Osteocyte (in vitro differentiated cells): ENCODE measurements around the gene CLCN4. TPM values are rescaled to one million over a fixed set of nuclear protein-coding genes. Genes with fewer than 3 reads are reported as not detected.

Experiments
- DNase-seq: peaks from one replicate; pipeline ENCODE4 v3.0.0; 2021; ENCODE audit warnings: mixed read lengths; ENCODE audit not compliant: unreplicated experiment; ENCODE audit errors: extremely low spot score
- H3K27ac Mint-ChIP-seq: one replicate; pipeline ENCODE4 v1.8.0; 2021; ENCODE audit warnings: mild to moderate bottlenecking, mixed read lengths; ENCODE audit not compliant: unreplicated experiment
- H3K27me3 Mint-ChIP-seq: one replicate; pipeline ENCODE4 v1.8.0; 2021; ENCODE audit warnings: mixed read lengths; ENCODE audit not compliant: unreplicated experiment
- H3K36me3 Mint-ChIP-seq: one replicate; pipeline ENCODE4 v1.8.0; 2021; ENCODE audit warnings: mixed read lengths; ENCODE audit not compliant: unreplicated experiment
- H3K4me1 Mint-ChIP-seq: one replicate; pipeline ENCODE4 v1.8.0; 2021; ENCODE audit warnings: mixed read lengths; ENCODE audit not compliant: unreplicated experiment
- H3K4me3 Mint-ChIP-seq: one replicate; pipeline ENCODE4 v1.8.0; 2021; ENCODE audit warnings: mild to moderate bottlenecking, moderate library complexity, mixed read lengths; ENCODE audit not compliant: unreplicated experiment
- H3K9me3 Mint-ChIP-seq: one replicate; pipeline ENCODE4 v1.8.0; 2021; ENCODE audit warnings: mixed read lengths; ENCODE audit not compliant: unreplicated experiment
- CTCF ChIP-seq: fragments of 200-600 bp; sonication (generic); IDR thresholded peaks from 2 replicates; pipeline ENCODE4 v1.5.0; 2021; ENCODE audit warnings: antibody characterized with exemption, mild to moderate bottlenecking, moderate library complexity
- total RNA-seq: library from RNA; stranded (reverse); gene quantifications from 2 replicates; pipeline ENCODE4 v1.2.1, GENCODE V29; 2021

CLCN4 gene
- total RNA-seq, 1 donor from 2014 or later, result 2.3 TPM

DNA sequence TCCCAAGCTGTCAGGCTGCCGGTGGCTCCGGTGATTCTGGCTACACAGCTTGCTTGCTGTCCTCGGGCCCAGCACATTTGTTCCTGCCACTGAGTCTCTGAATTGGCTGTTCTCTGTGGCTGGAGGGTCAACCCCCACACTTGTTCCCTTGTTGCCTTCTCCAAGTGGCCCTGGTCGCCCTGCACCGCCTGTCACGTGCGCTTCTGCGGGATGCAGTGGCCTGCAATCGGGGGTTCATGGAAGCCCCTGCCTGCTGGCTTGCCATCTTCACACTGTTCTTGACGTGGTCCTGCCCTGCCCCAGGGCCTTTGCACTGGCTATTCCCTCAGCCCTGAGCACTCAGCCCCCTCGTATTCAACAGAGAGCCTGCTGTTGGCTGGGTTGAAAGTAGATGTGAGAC lies 8.1 kb downstream of the CLCN4 start:
- Mint-ChIP-seq H3K36me3 (no peaks in the 10 kb centered on the region), H3K27ac (no peak overlapping the region), H3K27me3 (no peaks in the 10 kb centered on the region), H3K4me3 (no peak overlapping the region), H3K4me1 (peaks cover 2% of the 10 kb centered on the region), H3K9me3 (peaks cover 11% of the 10 kb centered on the region)
- no peak for TF ChIP-seq CTCF
- no peak for DNase-seq

DNA sequence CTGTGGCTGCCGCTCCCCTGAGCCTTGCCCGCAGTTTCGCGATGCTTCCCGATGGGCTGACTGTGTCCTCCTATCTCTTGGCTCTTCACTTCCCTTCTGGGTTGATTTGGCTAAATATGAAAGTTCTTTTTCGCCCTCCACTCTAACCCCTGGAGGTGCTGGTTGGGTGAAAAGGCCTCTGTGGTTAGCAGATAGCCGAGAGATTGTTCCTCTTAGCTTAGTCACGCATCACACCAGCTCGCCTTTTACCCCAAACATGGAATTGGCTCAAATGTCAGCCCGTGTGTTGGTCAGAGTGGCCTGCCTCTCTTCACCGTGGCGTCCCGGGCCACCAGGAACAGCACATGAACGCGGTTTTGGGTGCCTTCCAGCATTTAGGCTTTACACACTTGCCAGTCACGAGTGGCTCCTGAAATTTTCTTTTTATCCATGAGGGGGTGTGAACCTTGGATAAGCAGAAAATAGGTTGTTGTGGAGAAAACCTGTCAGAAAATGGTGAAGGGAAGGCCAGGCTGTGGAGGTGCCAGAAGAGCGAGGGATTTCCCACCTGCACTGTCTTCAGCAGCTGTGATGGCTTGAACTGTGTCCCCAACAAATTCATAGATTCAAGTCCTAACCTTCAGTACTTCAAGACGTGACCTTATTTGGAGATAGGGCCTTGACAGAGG lies 8.9 kb downstream of the CLCN4 start:
- no peak overlapping the region for H3K27ac Mint-ChIP-seq
- H3K27me3 Mint-ChIP-seq, result no peaks in the 10 kb centered on the region
- no peaks in the 10 kb centered on the region for H3K36me3 Mint-ChIP-seq
- no peak for TF ChIP-seq CTCF
- no peaks in the 10 kb centered on the region for H3K4me1 Mint-ChIP-seq
- DNase-seq, result no peak
- peaks cover 11% of the 10 kb centered on the region for H3K9me3 Mint-ChIP-seq
- H3K4me3 Mint-ChIP-seq, result no peak overlapping the region

DNA sequence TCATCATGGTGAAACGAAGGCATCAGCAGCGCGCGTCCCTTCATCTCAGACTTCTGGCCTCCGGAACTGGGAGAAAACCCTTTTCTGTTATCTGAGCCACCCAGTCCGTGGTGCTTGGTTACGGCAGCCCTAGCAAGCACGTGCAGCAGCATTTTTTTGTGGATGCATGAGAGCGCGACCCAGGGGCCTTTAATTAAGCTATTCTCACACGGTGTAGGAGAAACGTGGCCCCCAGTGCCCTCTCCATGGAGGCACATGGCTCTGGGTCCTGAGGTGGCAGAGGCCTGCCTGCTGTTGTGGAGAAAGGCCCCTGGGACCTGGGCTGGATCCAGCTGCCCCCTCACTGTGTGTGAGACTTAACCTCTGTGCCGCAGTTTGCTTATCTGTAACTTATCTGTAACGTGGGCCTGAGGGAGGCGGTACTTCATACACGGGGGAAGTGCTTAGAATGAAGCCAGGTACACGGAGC lies 9.5 kb downstream of the CLCN4 start:
- Mint-ChIP-seq H3K4me3 (no peak overlapping the region), H3K4me1 (no peaks in the 10 kb centered on the region), H3K27ac (no peak overlapping the region), H3K36me3 (no peaks in the 10 kb centered on the region), H3K9me3 (peaks cover 11% of the 10 kb centered on the region), H3K27me3 (no peaks in the 10 kb centered on the region)
- no peak for TF ChIP-seq CTCF
- no peak for DNase-seq

GRCh38 chrX:10166731-10167151 lies 10.0 kb downstream of the CLCN4 start:
- H3K4me3 Mint-ChIP-seq, result no peak overlapping the region
- H3K9me3 Mint-ChIP-seq, result peaks cover 11% of the 10 kb centered on the region
- no peaks in the 10 kb centered on the region for H3K36me3 Mint-ChIP-seq
- no peaks in the 10 kb centered on the region for H3K27me3 Mint-ChIP-seq
- no peak overlapping the region for H3K27ac Mint-ChIP-seq
- no peaks in the 10 kb centered on the region for H3K4me1 Mint-ChIP-seq
- no peak for DNase-seq
- TF ChIP-seq CTCF, result no peak

DNA sequence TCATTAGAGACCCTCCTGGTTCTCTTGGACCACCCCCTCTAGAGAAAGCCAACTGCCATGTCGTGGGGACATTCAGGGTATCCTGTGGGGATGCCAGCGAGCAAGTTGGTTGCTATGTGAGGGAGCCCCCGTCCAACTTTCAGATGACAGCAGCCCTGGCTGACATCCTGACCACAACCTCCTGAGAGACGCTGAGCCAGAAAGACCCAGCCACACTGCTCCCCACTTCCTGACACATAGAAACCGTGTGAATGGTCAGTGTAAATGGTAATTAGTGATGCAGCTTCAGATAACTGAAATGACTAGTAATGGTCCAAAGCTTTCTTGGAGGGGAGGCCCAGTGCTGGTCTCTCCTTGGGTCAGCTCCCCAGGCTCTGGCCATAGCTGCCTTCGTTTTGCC lies 10.8 kb downstream of the CLCN4 start:
- no peaks in the 10 kb centered on the region for H3K4me1 Mint-ChIP-seq
- H3K36me3 Mint-ChIP-seq, result no peaks in the 10 kb centered on the region
- peaks cover 7% of the 10 kb centered on the region for H3K9me3 Mint-ChIP-seq
- no peak overlapping the region for H3K4me3 Mint-ChIP-seq
- DNase-seq, result no peak
- no peak overlapping the region for H3K27ac Mint-ChIP-seq
- no peak for TF ChIP-seq CTCF
- H3K27me3 Mint-ChIP-seq, result no peaks in the 10 kb centered on the region
